ENCODE measurements around the gene HES5. TPM values are rescaled to one million over a fixed set of nuclear protein-coding genes. Genes with fewer than 3 reads are reported as not detected.
A peak's percentile ranks its signal among the peaks of the same experiment; 100 is the strongest.

Gene HES5
- total and polyA plus RNA-seq, 10 donors = 0.36 to 0.54 (median 0.38) TPM; not detected in 5

DNA sequence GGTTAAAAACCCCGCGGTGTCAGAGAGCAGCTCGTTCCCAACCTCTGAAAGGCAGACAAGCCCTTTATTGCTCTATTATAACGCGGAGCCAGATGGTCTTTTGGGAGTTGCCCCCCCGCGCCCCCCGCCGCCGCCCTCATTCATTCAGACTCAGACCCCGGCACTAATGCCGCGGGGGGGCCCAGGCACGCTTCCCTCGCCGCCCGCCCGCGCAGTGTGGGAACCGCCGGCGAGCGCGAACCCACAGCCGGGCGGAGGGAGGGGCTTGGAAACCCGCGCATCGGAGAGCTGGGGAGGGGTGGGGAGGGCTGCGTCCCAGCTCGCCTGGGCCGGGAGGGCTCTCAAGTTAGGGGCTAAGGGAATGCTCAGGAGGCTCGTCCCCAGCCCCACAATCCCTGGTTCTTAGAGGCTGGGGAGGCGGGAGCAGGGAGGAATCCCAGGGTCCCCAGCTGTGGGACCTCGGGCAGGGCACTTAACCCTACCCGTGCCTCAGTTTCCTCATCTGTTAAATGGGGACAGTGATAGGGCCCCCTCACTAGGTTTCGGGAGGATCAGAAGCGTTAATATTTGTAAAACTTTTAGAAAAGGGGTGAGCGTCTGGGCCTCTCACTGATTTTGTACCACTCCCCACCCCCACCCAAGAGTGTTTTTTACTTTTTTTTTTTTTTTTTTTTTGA, 10.9 kb upstream of the HES5 start:
- TF ChIP-seq POLR2A (IDR thresholded peaks at IDR 0.05) = no peak
- TF ChIP-seq, protein P1, sequence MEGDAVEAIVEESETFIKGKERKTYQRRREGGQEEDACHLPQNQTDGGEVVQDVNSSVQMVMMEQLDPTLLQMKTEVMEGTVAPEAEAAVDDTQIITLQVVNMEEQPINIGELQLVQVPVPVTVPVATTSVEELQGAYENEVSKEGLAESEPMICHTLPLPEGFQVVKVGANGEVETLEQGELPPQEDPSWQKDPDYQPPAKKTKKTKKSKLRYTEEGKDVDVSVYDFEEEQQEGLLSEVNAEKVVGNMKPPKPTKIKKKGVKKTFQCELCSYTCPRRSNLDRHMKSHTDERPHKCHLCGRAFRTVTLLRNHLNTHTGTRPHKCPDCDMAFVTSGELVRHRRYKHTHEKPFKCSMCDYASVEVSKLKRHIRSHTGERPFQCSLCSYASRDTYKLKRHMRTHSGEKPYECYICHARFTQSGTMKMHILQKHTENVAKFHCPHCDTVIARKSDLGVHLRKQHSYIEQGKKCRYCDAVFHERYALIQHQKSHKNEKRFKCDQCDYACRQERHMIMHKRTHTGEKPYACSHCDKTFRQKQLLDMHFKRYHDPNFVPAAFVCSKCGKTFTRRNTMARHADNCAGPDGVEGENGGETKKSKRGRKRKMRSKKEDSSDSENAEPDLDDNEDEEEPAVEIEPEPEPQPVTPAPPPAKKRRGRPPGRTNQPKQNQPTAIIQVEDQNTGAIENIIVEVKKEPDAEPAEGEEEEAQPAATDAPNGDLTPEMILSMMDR (IDR thresholded peaks at IDR 0.05 in 8 of 11, conservative IDR thresholded peaks at IDR 0.05 in 3 of 11) = no peak
- TF ChIP-seq POLR2AphosphoS5 (IDR thresholded peaks at IDR 0.05) = no peak
- Histone ChIP-seq H3K27ac (no peak overlapping the region), H3K27me3 (replicated peaks in 1 of 7) (peaks cover 0 to 54% (median 13%) of the 10 kb centered on the region in 7 donors), H3K4me1 (peaks cover 3 to 75% (median 50%) of the 10 kb centered on the region in 6 donors), H3K9me3 (no peaks in the 10 kb centered on the region), H3K36me3 (no peaks in the 10 kb centered on the region), H3K4me3 (peak overlapping the region in 1 of 8 donors; percentile 9)
- WGBS, 5 donors = 10 to 51% (median 12%) methylated on average over 7 to 39 of the region's 39 CpGs
- no peak for DNase-seq
- intact Hi-C loops (cut with DNase I; ENCODE audit: low total_unique reads) = no loop called here

DNA sequence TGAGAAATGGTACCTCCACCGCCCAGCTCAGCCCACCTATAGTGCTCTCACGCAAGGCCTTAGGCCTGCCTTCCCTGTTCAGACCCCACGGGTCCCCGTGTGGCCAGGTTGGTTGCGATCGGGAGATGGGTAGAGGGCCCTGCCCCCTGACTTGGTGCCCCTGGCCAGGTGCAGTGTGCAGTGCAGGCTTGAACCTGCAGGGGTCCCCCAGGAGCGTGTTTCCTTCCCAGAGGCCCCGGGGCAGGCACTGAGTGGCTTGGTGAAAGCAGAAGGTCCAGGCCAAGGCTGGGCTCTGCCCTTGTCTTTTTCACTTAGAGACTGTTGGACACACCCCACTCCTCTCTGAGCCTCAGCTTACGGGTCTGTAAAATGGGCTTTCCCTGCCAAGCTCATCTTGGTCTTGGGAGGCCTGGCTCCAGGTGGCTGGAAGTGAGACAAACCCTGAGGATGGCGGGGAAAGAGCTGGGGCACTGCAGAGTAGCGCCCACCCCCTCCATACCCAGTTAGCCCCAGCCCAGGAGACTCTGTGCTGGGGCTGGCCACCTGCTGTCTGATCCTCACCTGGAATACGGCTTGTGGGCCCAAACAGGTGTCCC, 9.3 kb upstream of the HES5 start:
- intact Hi-C loops (cut with DNase I; ENCODE audit: low total_unique reads) = no loop called here
- H3K4me3 ChIP-seq = no peak overlapping the region

DNA sequence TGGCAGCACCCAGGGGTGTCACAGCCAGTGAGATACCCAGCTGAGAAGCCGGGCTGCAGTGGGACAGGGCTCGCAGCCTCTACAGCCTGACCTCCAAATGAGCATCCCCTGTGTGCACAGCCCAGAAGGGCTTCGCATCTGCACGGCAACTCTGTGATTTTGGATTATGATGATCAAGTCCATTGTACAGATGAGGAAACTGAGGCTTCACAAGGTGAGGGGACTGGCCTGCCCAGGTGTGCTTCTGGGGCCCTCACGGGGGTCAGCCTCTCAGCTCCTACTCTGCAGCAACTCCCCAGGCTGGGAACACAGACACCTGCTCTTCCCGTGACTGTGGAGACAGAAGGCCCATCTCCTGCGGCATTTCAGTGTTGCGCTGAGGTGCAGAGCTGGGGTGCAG, 8.8 kb upstream of the HES5 start:
- Histone ChIP-seq H3K27ac (no peak overlapping the region), H3K36me3 (no peaks in the 10 kb centered on the region), H3K4me1 (peaks cover 0 to 74% (median 51%) of the 10 kb centered on the region in 6 donors), H3K27me3 (replicated peaks in 1 of 7) (peaks cover 0 to 73% (median 13%) of the 10 kb centered on the region in 7 donors), H3K4me3 (no peak overlapping the region), H3K9me3 (no peaks in the 10 kb centered on the region)
- no peak for DNase-seq
- intact Hi-C loops (cut with DNase I; ENCODE audit: low total_unique reads) = no loop called here
- no peak for TF ChIP-seq POLR2A (IDR thresholded peaks at IDR 0.05)
- TF ChIP-seq, protein P1 (IDR thresholded peaks at IDR 0.05 in 8 of 11, conservative IDR thresholded peaks at IDR 0.05 in 3 of 11) = no peak
- TF ChIP-seq POLR2AphosphoS5 (IDR thresholded peaks at IDR 0.05) = no peak
- 85 to 97% (median 95%) methylated on average over 4 to 8 of the region's 8 CpGs for WGBS, 5 donors

More for the DNA sequence above, 9.3 kb upstream of the HES5 start:
- peaks cover 0 to 75% (median 50%) of the 10 kb centered on the region in 6 donors for H3K4me1 ChIP-seq
- H3K9me3 ChIP-seq = no peaks in the 10 kb centered on the region
- H3K27me3 ChIP-seq (replicated peaks in 1 of 7) = peaks cover 0 to 69% (median 13%) of the 10 kb centered on the region in 7 donors
- 74 to 85% (median 77%) methylated on average over 9 to 12 of the region's 12 CpGs for WGBS, 5 donors
- TF ChIP-seq, protein P1 (IDR thresholded peaks at IDR 0.05 in 8 of 11, conservative IDR thresholded peaks at IDR 0.05 in 3 of 11) = peak in 8 of 11 experiments; percentile 22 to 52 (median 36)
- TF ChIP-seq POLR2AphosphoS5 (IDR thresholded peaks at IDR 0.05) = no peak
- H3K36me3 ChIP-seq = no peaks in the 10 kb centered on the region
- no peak overlapping the region for H3K27ac ChIP-seq
- no peak for DNase-seq

DNA sequence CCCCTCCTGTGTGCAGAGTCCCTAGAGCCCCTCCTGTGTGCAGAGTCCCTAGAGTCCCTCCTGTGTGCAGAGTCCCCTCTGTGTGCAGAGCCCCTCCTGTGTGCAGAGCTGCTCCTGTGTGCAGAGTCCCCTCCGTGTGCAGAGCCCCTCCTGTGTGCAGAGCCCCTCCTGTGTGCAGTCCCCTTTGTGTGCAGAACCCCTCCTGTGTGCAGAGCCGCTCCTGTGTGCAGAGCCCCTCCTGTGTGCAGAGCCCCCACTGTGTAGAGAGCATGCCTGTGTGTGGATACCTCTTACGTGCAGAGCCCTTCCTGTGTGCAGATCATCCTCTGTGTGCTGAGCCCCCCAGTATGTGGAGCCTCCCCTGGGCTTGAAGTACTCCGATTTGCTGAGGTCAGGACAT, 8.3 kb upstream of the HES5 start:
- TF ChIP-seq, protein P1 (IDR thresholded peaks at IDR 0.05 in 8 of 11, conservative IDR thresholded peaks at IDR 0.05 in 3 of 11) = no peak
- TF ChIP-seq POLR2A (IDR thresholded peaks at IDR 0.05) (no peak), POLR2AphosphoS5 (IDR thresholded peaks at IDR 0.05) (no peak)
- intact Hi-C loops (cut with DNase I; ENCODE audit: low total_unique reads) = no loop called here
- 85 to 100% (median 88%) methylated on average over 2 to 4 of the region's 4 CpGs for WGBS, 5 donors

More for the DNA sequence above, 8.3 kb upstream of the HES5 start:
- Histone ChIP-seq H3K27ac (no peak overlapping the region), H3K4me1 (peaks cover 0 to 69% (median 49%) of the 10 kb centered on the region in 6 donors), H3K9me3 (no peaks in the 10 kb centered on the region), H3K36me3 (no peaks in the 10 kb centered on the region), H3K4me3 (no peak overlapping the region), H3K27me3 (replicated peaks in 1 of 7) (peaks cover 0 to 74% (median 13%) of the 10 kb centered on the region in 7 donors)
- no peak for DNase-seq

Measured in spleen (tissue), 11 donors.